ENCODE data around the gene PEX11G. TPM values are rescaled to one million over a fixed set of nuclear protein-coding genes. Genes with fewer than 3 reads are reported as not detected.

The PEX11G gene
- total RNA-seq, 1 donor from 2014 or later = 8.2 TPM

GRCh38 chr19:7521551-7522071 lies 32.8 kb upstream of the PEX11G start:
- DNase-seq (ENCODE audit: low spot score) = no peak

GRCh38 chr19:7520131-7521051 lies 31.6 kb upstream of the PEX11G start:
- DNase-seq (ENCODE audit: low spot score) = no peak

GRCh38 chr19:7519361-7520130 lies 30.7 kb upstream of the PEX11G start:
- DNase-seq (ENCODE audit: low spot score) = no peak

- DNase-seq (ENCODE audit: low spot score) = no peak
Measured at GRCh38 chr19:7516878-7517277, 28.0 kb upstream of the PEX11G start.

GRCh38 chr19:7516333-7516732 lies 27.5 kb upstream of the PEX11G start:
- no peak for DNase-seq (ENCODE audit: low spot score)

GRCh38 chr19:7515645-7516151 lies 26.9 kb upstream of the PEX11G start, which contains the start of gene ZNF358:
Gene ZNF358 (plus strand): TSS chr19:7516103. CDS start chr19:7519243, 3,140 bp downstream.
- DNase-seq (ENCODE audit: low spot score) = peak; percentile 62

GRCh38 chr19:7515110-7515644 lies 26.3 kb upstream of the PEX11G start:
- DNase-seq (ENCODE audit: low spot score) = peak; percentile 55

- no peak for DNase-seq (ENCODE audit: low spot score)
Measured at GRCh38 chr19:7513809-7514642, 25.2 kb upstream of the PEX11G start.

- no peak for DNase-seq (ENCODE audit: low spot score)
Measured at GRCh38 chr19:7512400-7512851, 23.6 kb upstream of the PEX11G start.

- DNase-seq (ENCODE audit: low spot score) = no peak
Measured at GRCh38 chr19:7509625-7510024, 20.8 kb upstream of the PEX11G start.

- DNase-seq (ENCODE audit: low spot score) = peak; percentile 81
Measured at GRCh38 chr19:7507884-7508283, 19.0 kb upstream of the PEX11G start.

- DNase-seq (ENCODE audit: low spot score) = peak; percentile 95
Measured at GRCh38 chr19:7506385-7507328, 17.8 kb upstream of the PEX11G start.

GRCh38 chr19:7505682-7506384 lies 17.0 kb upstream of the PEX11G start:
- DNase-seq (ENCODE audit: low spot score) = no peak

GRCh38 chr19:7505288-7505681 lies 16.4 kb upstream of the PEX11G start:
- DNase-seq (ENCODE audit: low spot score) = no peak

GRCh38 chr19:7504684-7505083 lies 15.8 kb upstream of the PEX11G start:
- DNase-seq (ENCODE audit: low spot score) = no peak

- no peak for DNase-seq (ENCODE audit: low spot score)
Measured at GRCh38 chr19:7502552-7502951, 13.7 kb upstream of the PEX11G start.

GRCh38 chr19:7500811-7501450 lies 12.1 kb upstream of the PEX11G start:
- peak; percentile 74 for DNase-seq (ENCODE audit: low spot score)

- DNase-seq (ENCODE audit: low spot score) = no peak
Measured at GRCh38 chr19:7497292-7497691, 8.5 kb upstream of the PEX11G start.

Measured in mucosa of gallbladder (tissue), 1 donor.